MM.1S (cell line): ENCODE data around the gene STN1.

ENCODE experiments used
- EZH2 ChIP-seq: fragments of 300-600 bp; sonication (generic); optimal IDR thresholded peaks from 2 replicates; pipeline ENCODE3; 2017; ENCODE audit warnings: low read depth, mild to moderate bottlenecking, antibody characterized with exemption, low read length, mixed read lengths
- EZH2phosphoT487 ChIP-seq: fragments of 300-600 bp; sonication (generic); IDR thresholded peaks from 2 replicates; pipeline ENCODE4 v1.6.1; 2018; ENCODE audit warnings: antibody characterized with exemption, low read length
- TF ChIP-seq, protein P1 (sequence below): fragments of 300-600 bp; sonication (generic); IDR thresholded peaks from 2 replicates; pipeline ENCODE4 v1.5.1; 2016; ENCODE audit warnings: antibody characterized with exemption, low read length, mixed read lengths

DNA sequence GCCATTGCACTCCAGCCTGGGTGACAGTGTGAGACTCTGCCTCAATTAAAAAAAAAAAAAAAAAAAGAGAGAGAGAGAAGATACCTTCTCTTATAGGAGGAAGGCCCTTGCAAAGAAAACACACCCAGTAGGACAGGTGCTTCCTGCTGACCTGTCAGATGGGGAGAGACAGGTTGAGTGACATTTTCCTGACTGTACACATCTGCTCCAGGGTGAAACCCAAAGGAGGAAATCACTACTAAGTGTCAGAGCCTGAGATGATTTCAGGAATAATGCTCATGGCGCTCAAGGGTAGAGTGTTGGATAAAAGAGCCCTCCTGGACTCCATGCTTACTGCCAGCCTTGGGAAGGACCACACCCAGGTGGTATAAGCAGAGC, 1.7 kb upstream of the STN1 start:
- TF ChIP-seq, protein P1, sequence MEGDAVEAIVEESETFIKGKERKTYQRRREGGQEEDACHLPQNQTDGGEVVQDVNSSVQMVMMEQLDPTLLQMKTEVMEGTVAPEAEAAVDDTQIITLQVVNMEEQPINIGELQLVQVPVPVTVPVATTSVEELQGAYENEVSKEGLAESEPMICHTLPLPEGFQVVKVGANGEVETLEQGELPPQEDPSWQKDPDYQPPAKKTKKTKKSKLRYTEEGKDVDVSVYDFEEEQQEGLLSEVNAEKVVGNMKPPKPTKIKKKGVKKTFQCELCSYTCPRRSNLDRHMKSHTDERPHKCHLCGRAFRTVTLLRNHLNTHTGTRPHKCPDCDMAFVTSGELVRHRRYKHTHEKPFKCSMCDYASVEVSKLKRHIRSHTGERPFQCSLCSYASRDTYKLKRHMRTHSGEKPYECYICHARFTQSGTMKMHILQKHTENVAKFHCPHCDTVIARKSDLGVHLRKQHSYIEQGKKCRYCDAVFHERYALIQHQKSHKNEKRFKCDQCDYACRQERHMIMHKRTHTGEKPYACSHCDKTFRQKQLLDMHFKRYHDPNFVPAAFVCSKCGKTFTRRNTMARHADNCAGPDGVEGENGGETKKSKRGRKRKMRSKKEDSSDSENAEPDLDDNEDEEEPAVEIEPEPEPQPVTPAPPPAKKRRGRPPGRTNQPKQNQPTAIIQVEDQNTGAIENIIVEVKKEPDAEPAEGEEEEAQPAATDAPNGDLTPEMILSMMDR, result no peak
- no peak for TF ChIP-seq EZH2
- no peak for TF ChIP-seq EZH2phosphoT487
